ENCODE data around the gene ABLIM2.

The ABLIM2 gene

GRCh38 chr4:8095956-8096689, 62.5 kb downstream of the ABLIM2 start:
- no peak overlapping the region for H3K4me3 ChIP-seq (ENCODE audit: low read depth, low read length)
- no peak for TF ChIP-seq CTCF (IDR thresholded peaks at IDR 0.05; ENCODE audit: low read depth, low read length)

- H3K4me3 ChIP-seq (ENCODE audit: low read depth, low read length), result no peak overlapping the region
- TF ChIP-seq CTCF (IDR thresholded peaks at IDR 0.05; ENCODE audit: low read depth, low read length), result no peak
Measured at GRCh38 chr4:8093587-8094274, 64.9 kb downstream of the ABLIM2 start.

GRCh38 chr4:8092282-8092681, 66.3 kb downstream of the ABLIM2 start:
- TF ChIP-seq CTCF (IDR thresholded peaks at IDR 0.05; ENCODE audit: low read depth, low read length), result no peak
- H3K4me3 ChIP-seq (ENCODE audit: low read depth, low read length), result no peak overlapping the region

- no peak for TF ChIP-seq CTCF (IDR thresholded peaks at IDR 0.05; ENCODE audit: low read depth, low read length)
- no peak overlapping the region for H3K4me3 ChIP-seq (ENCODE audit: low read depth, low read length)
Measured at GRCh38 chr4:8090744-8091301, 67.8 kb downstream of the ABLIM2 start.

GRCh38 chr4:8090312-8090711, 68.3 kb downstream of the ABLIM2 start:
- H3K4me3 ChIP-seq (ENCODE audit: low read depth, low read length), result no peak overlapping the region
- TF ChIP-seq CTCF (IDR thresholded peaks at IDR 0.05; ENCODE audit: low read depth, low read length), result no peak

- TF ChIP-seq CTCF (IDR thresholded peaks at IDR 0.05; ENCODE audit: low read depth, low read length), result no peak
Measured at GRCh38 chr4:8089862-8090261, 68.8 kb downstream of the ABLIM2 start.

GRCh38 chr4:8088966-8089491, 69.6 kb downstream of the ABLIM2 start:
- H3K4me3 ChIP-seq (ENCODE audit: low read depth, low read length), result no peak overlapping the region
- TF ChIP-seq CTCF (IDR thresholded peaks at IDR 0.05; ENCODE audit: low read depth, low read length), result no peak

More at GRCh38 chr4:8089862-8090261, 68.8 kb downstream of the ABLIM2 start:
- H3K4me3 ChIP-seq (ENCODE audit: low read depth, low read length), result no peak overlapping the region
